MG63 (cell line): ENCODE results near the gene OGFR. TPM values are rescaled to one million over a fixed set of nuclear protein-coding genes. Genes with fewer than 3 reads are reported as not detected.
A peak's percentile ranks its signal among the peaks of the same experiment; 100 is the strongest.
"Not testable (repeated sequence)": the region's sequence is repeated elsewhere in the genome, so short reads cannot be mapped to it uniquely, and the experiment has no call there.

ENCODE experiments used
- DNase-seq: peaks from one replicate; pipeline ENCODE4 v3.0.0-alpha.2; 2020
- H3K27me3 ChIP-seq: fragments of 250-450 bp; sonication (Bioruptor Pico); 2 replicates; pipeline ENCODE4 v1.5.1; 2020; ENCODE audit warnings: mild to moderate bottlenecking, moderate library complexity
- H3K36me3 ChIP-seq: fragments of 250-450 bp; sonication (Bioruptor Pico); 2 replicates; pipeline ENCODE4 v1.5.1; 2020; ENCODE audit warnings: mild to moderate bottlenecking, moderate library complexity
- H3K4me3 ChIP-seq: fragments of 250-450 bp; sonication (Bioruptor Pico); 2 replicates; pipeline ENCODE4 v1.5.1; 2020; ENCODE audit warnings: mild to moderate bottlenecking, moderate library complexity
- H3K9me3 ChIP-seq: fragments of 250-450 bp; sonication (Bioruptor Pico); 2 replicates; pipeline ENCODE4 v1.5.1; 2020; ENCODE audit warnings: mild to moderate bottlenecking, moderate library complexity
- total RNA-seq: library from RNA; depleted of rRNA; stranded (reverse); fragments of >200 nt; shearing (Covaris generic); gene quantifications from 2 replicates; pipeline ENCODE4 v1.2.3, GENCODE V29; 2014; ENCODE audit warnings: low replicate concordance

OGFR gene
- total RNA-seq, 1 experiment from 2014 or later: 72.3 TPM

DNA sequence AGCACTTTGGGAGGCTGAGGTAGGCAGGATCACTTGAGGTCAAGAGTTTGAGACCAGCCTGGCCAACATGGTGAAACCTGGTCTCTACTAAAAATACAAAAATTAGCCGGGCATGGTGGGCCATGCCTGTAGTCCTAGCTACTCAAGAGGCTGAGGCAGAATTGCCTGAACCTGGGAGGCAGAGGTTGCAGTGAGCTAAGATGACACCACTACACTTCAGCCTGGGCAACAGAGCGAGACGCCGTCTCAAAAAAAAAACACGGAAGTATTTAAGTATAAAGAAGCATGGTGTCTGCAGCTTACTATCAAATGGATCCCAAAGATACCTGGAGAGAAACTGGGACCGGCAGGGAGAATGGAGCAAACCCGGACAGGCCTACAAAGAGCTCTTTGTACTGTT, 44.3 kb downstream of the OGFR start:
- not testable (repeated sequence) for H3K27me3 ChIP-seq, H3K9me3 ChIP-seq, H3K4me3 ChIP-seq, DNase-seq
- H3K36me3 ChIP-seq: peaks cover 76% of the 10 kb centered on the region

GRCh38 chr20:62849431-62849830, 44.8 kb downstream of the OGFR start:
- Histone ChIP-seq H3K36me3 (peaks cover 77% of the 10 kb centered on the region), H3K4me3 (no peak overlapping the region), H3K9me3 (no peaks in the 10 kb centered on the region), H3K27me3 (no peaks in the 10 kb centered on the region)
- no peak for DNase-seq

- H3K9me3 ChIP-seq: no peaks in the 10 kb centered on the region
- DNase-seq: no peak
These were observed 45.8 kb downstream of the OGFR start for GRCh38 chr20:62850333-62850974.

DNA sequence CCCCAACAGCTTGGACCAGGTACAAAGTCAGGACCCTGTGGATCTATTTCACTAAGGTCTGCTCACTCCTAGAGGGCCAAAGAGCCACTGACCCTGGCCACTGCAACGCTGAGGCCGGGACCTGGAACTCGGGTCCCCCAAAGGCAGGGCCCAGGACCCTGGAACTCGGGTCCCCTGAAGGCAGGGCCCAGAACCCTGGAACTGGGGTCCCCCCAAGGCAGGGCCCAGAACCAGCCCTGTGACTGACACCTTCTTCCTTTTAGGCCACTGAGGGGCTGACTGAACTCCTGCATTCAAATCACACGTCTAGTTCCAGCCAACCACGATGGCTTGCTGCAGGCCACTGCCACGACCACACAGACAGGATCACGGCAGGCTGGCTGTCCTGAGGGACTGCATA, 47.6 kb downstream of the OGFR start:
- Histone ChIP-seq H3K9me3 (no peaks in the 10 kb centered on the region), H3K36me3 (peaks cover 84% of the 10 kb centered on the region), H3K27me3 (no peaks in the 10 kb centered on the region), H3K4me3 (no peak overlapping the region)
- no peak for DNase-seq

More at GRCh38 chr20:62850333-62850974, 45.8 kb downstream of the OGFR start:
- Histone ChIP-seq H3K36me3 (peaks cover 84% of the 10 kb centered on the region), H3K27me3 (no peaks in the 10 kb centered on the region), H3K4me3 (no peak overlapping the region)

DNA sequence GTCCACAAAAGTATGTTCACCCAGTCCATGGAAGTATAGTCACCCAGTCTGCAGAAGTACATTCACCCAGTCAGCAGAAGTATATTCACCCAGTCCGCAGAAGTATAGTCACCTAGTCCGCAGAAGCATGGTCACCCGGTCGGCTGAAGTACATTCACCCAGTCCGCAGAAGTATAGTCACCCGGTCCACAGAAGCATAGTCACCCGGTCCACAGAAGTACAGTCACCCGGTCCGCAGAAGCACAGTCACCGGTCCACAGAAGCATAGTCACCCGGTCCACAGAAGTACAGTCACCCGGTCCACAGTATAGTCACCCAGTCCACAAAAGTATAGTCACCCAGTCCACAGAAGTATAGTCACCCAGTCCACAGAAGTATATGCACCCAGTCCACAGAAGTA, 48.2 kb downstream of the OGFR start:
- Histone ChIP-seq H3K4me3 (no peak overlapping the region), H3K27me3 (no peaks in the 10 kb centered on the region), H3K9me3 (no peaks in the 10 kb centered on the region), H3K36me3 (peaks cover 84% of the 10 kb centered on the region)
- DNase-seq: no peak

DNA sequence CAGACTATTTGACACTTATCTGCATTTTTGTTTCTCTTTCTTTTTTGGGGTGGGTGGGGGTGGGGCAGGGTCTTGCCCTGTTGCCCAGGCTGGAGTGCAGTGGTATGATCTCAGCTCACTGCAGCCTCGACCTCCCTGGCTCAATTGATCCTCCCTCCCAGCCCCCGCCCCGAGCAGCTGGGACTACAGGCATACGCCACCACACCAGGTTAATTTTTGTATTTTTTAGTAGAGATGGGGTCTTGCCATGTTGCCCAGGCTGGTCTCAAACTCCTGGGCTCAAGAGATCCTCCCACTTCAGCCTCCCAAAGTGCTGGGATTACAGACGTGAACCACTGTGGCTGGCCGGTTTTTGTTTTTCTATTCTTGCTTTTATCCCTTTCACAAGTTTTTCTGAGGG, 48.7 kb downstream of the OGFR start:
- H3K4me3 ChIP-seq, H3K27me3 ChIP-seq, DNase-seq, H3K9me3 ChIP-seq: not testable (repeated sequence)
- H3K36me3 ChIP-seq: peaks cover 84% of the 10 kb centered on the region

DNA sequence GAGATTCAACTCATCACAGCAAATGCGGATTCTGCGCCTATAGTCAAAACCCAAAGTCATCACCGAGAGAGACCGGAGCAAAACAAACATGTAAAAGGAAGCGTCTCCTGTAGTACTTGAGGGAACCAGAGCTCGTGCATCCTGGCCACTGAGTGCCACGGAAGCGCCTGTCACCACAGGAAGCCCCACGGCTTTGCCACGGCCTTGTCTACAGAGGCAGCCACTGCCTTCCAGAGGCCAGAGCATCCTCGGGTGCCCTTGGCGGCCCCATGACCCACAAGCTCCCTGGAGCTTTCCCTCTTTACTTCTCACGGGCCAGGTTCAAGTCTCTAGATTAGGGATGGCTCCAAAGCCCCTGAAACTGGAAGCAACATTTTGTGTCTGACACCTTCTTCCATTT, 49.5 kb downstream of the OGFR start:
- Histone ChIP-seq H3K4me3 (no peak overlapping the region), H3K27me3 (no peaks in the 10 kb centered on the region), H3K9me3 (no peaks in the 10 kb centered on the region), H3K36me3 (peaks cover 85% of the 10 kb centered on the region)
- DNase-seq: no peak

- no peak for DNase-seq
- H3K36me3 ChIP-seq: peaks cover 79% of the 10 kb centered on the region
These were observed 50.5 kb downstream of the OGFR start for GRCh38 chr20:62855120-62855519.

GRCh38 chr20:62856931-62857619, 52.4 kb downstream of the OGFR start:
- no peaks in the 10 kb centered on the region for H3K9me3 ChIP-seq
- no peak for DNase-seq
- no peaks in the 10 kb centered on the region for H3K27me3 ChIP-seq
- H3K4me3 ChIP-seq: no peak overlapping the region
- H3K36me3 ChIP-seq: peaks cover 63% of the 10 kb centered on the region

More at GRCh38 chr20:62855120-62855519, 50.5 kb downstream of the OGFR start:
- Histone ChIP-seq H3K9me3 (no peaks in the 10 kb centered on the region), H3K4me3 (no peak overlapping the region), H3K27me3 (no peaks in the 10 kb centered on the region)

DNA sequence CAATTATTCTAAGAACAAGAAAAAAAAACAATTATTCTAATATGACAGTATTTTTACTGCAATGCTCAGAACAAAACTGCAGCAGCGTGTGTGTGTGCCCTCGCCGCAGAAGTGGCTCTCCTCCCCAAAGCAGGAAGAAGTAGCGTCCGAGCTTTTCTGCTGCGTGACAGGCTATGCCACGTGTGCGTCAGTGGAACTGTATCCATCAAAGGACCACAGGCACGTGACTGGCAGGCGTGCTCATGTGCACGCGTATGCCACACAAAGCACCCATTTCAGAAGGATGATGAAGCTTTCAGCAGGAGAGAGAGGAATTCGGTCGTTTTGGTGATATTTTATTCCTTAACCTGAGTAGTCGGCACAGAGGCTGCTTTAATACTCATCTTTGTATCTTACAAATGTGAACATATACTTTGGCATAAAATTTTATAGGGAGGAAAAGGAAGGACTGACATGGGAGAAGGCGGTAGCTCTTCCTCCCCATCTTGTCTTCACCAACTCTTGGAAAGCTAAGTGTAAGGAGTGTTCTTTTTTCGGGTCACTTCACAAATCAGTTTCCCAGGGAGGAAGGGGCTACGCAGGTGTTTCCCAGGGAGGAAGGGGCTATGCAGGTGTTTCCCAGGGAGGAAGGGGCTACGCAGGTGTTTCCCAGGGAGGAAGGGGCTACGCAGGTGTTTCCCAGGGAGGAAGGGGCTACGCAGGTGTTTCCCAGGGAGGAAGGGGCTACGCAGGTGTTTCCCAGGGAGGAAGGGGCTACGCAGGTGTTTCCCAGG, 53.6 kb downstream of the OGFR start:
- H3K4me3 ChIP-seq: no peak overlapping the region
- H3K36me3 ChIP-seq: peaks cover 55% of the 10 kb centered on the region
- no peaks in the 10 kb centered on the region for H3K27me3 ChIP-seq

DNA sequence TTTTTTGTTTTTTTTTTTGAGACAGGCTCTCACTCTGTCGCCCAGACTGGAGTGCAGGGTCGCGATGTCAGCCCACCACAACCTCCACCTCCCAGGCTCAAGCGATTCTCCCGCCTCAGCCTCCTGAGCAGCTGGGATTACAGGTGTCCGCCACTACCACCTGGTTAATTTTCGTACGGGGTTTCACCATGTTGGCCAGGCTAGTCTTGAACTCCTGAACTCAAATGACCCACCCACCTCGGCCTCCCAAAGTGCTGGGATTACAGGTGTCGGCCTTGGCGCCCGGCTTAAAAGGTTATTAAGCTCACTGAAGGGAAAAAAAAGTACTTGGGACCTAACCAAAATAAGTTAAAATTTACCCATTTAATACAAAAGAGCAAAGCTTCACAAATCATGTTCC, 55.1 kb downstream of the OGFR start:
- DNase-seq: no peak
- Histone ChIP-seq H3K36me3 (peaks cover 41% of the 10 kb centered on the region), H3K27me3 (no peaks in the 10 kb centered on the region), H3K9me3 (peaks cover 8% of the 10 kb centered on the region), H3K4me3 (peak overlapping the region; percentile 63)

More for the DNA sequence above, 53.6 kb downstream of the OGFR start:
- DNase-seq: no peak
- no peaks in the 10 kb centered on the region for H3K9me3 ChIP-seq

GRCh38 chr20:62860391-62860923, 55.8 kb downstream of the OGFR start:
- Histone ChIP-seq H3K9me3 (peaks cover 8% of the 10 kb centered on the region), H3K36me3 (peaks cover 33% of the 10 kb centered on the region), H3K27me3 (no peaks in the 10 kb centered on the region), H3K4me3 (peak overlapping the region; percentile 63)
- DNase-seq: peak; percentile 31

DNA sequence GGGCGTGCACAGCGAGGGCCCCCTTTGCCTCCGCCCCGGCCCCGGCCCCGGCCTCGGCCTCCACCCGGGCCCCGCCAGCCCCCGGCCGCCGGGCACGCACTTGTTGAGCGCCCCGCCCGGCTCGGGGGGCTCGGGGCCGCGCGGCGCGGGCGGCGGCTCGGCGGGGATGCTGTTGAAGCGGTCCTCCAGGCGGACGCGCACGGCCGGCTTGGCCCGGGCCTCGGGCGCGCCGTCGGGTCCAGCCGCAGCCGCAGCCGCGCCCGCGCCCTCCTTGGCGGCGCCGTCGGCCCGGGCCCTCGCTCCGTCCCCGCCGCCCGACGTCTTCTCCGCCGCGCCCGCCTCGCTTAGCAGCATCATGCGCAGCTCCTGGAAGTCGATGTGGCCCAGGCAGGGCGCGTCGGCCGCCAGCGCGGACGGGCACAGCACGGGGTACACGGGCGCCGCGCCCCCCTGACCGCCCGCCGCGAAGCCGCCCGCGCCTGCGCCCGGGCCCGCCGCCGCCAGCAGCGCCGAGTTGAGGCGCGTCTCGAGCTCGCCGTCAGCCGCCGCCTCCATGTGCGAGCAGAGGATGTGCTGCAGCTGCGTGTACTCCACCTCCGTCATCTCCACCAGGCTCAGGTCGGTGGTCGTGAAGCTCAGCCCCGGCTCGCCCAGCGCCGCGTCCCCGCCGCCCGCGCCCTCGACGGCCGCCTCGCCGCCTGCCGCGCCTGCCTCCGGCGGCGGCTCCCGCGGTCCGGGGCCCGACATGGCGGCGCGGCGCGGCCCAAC, 56.5 kb downstream of the OGFR start:
- H3K9me3 ChIP-seq: peaks cover 8% of the 10 kb centered on the region
- H3K27me3 ChIP-seq: no peaks in the 10 kb centered on the region
- H3K36me3 ChIP-seq: peaks cover 28% of the 10 kb centered on the region
- peak overlapping the region; percentile 63 for H3K4me3 ChIP-seq
- peak; percentile 46 for DNase-seq

DNA sequence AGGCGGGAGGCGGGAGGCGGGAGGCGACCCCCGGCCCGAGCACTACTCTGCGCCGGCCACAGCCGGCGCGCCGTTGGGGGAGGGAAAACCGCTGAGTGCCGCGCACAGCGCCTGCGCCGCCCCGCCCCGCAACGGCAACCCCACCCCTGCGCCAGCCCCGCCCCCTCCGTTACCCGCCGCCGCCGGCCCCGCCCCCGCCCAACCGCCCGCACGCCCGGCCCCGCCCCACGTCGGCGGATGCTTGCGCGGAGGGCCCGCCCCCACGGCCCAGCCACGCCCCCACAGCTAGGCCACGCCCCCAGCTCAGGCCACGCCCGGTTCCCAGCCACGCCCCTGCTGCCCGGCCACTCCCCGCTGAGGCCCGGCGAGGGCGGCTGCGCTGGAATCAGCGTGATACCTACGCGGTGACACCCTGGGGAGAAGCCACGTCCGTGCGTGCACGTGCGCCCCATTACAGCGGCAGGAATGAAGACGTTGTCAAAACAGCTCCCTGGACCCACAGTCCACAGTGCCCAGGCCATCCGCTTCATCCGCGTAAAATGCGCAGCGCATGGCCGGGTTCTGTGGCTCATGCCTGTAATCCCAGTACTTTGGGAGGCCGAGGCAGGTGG, 57.2 kb downstream of the OGFR start, which contains the start of gene TCFL5:
Gene TCFL5, minus strand, starts transcription at position 97 of the 611 bp plus-strand sequence. CDS start 152 bp downstream, outside the sequence.
- Histone ChIP-seq H3K4me3 (peak within 1 kb of the TSS; percentile 63), H3K9me3 (peaks cover 8% of the 10 kb centered on the region), H3K27me3 (no peaks in the 10 kb centered on the region), H3K36me3 (peaks cover 23% of the 10 kb centered on the region)
- DNase-seq: peak; percentile 81
